Gastrocnemius medialis (tissue), 4 donors: Measurements from ENCODE around the gene LY6G6C. TPM values are rescaled to one million over a fixed set of nuclear protein-coding genes. Genes with fewer than 3 reads are reported as not detected.
A peak's percentile ranks its signal among the peaks of the same experiment; 100 is the strongest.

ENCODE experiments used
- ATAC-seq, 2 donors: fragments of 150-250 bp; one replicate each; pipeline ENCODE4 v1.9.1; 2016
- DNase-seq, 2 donors: peaks; one replicate each; pipeline ENCODE4 v3.0.0-alpha.2; 2019
- H3K27ac ChIP-seq, 4 donors: fragments of 200-600 bp; sonication (generic); 1 replicate in 1 of 4; 2 replicates in 3 of 4; pipeline ENCODE4 v1.5.1; 2016 to 2018; ENCODE audit warnings: mild to moderate bottlenecking in 2 of 4, moderate library complexity in 1 of 4
- H3K27me3 ChIP-seq, 3 donors: fragments of 200-600 bp; sonication (generic) in 2 of 3; 1 replicate in 1 of 3; 2 replicates in 2 of 3; pipeline versions ENCODE4 v1.5.1 to v1.6.0; 2016 to 2019; ENCODE audit warnings: mild to moderate bottlenecking in 1 of 3, moderate library complexity in 1 of 3
- H3K36me3 ChIP-seq, 2 donors: fragments of 200-600 bp; sonication (generic) in 1 of 2; one replicate each; pipeline ENCODE4 v1.5.1; 2017 to 2018
- H3K4me1 ChIP-seq, 2 donors: fragments of 200-600 bp; sonication (generic) in 1 of 2; one replicate each; pipeline ENCODE4 v1.5.1; 2016 to 2017; ENCODE audit warnings: mild to moderate bottlenecking in 2 of 2
- H3K4me3 ChIP-seq, 4 donors: fragments of 200-600 bp; sonication (generic) in 3 of 4; 1 replicate in 1 of 4; 2 replicates in 3 of 4; pipeline ENCODE4 v1.5.1; 2016 to 2019; ENCODE audit warnings: mild to moderate bottlenecking in 2 of 4
- H3K9me3 ChIP-seq, 3 donors: fragments of 200-600 bp; sonication (generic) in 2 of 3; 1 replicate in 1 of 3; 2 replicates in 2 of 3; pipeline ENCODE4 v1.5.1; 2016 to 2019
- POLR2A ChIP-seq, 2 donors: fragments of 450-650 bp; IDR thresholded peaks; one replicate each; pipeline ENCODE4 v1.6.1; 2017; ENCODE audit warnings: antibody characterized with exemption in 2 of 2, mild to moderate bottlenecking in 2 of 2, moderate library complexity in 2 of 2
- in situ Hi-C, 4 donors: fragments of 200-750 bp; cut with MboI; loops; one replicate each; pipeline versions ENCODE4 v1.15.0 to v1.8.0; 2017; ENCODE audit warnings: low sequenced_read_pairs in 4 of 4
- intact Hi-C: fragments of 100-400 bp; cut with DNase I; formaldehyde crosslinking; loops from one replicate; pipeline ENCODE4 v1.15.1; 2023; ENCODE audit warnings: low total_unique reads
- total RNA-seq, 4 donors: library from RNA; depleted of rRNA; stranded (reverse); fragments of >200 nt; gene quantifications; one replicate each; pipeline versions ENCODE4 v1.1.0 to v1.2.3, GENCODE V29; 2016
- TF ChIP-seq, protein P1 (sequence below), 5 experiments: fragments of 450-650 bp in 3 of 5; fragments of 200-600 bp in 2 of 5; sonication (generic) in 2 of 5; IDR thresholded peaks in 4 of 5; conservative IDR thresholded peaks in 1 of 5; 1 replicate in 4 of 5; 2 replicates in 1 of 5; pipeline ENCODE4 v1.5.1; 2016 to 2019; ENCODE audit warnings: antibody characterized with exemption in 5 of 5, mild to moderate bottlenecking in 3 of 5, moderate library complexity in 3 of 5

LY6G6C gene
- total RNA-seq, 4 donors from 2014 or later = not detected

DNA sequence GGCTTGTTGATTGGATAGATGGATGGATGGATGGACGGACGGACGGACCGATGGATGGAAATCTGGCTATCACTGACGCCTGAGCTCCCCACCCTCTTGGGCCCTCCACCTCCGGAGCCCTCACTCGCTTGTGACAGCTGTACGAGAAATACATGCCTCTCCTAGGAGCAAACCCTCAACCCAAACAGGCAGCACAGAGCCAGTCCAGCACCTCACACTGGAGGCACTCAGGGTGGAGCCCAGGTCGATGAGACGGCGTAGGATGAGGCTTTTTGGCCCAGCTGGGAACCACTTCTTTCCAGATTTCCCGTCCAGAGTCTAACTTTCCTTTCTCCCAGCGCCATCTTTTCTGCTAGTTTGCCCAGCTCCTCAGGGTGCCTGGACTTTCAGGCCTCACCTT lies 38.0 kb downstream of the LY6G6C start:
- ATAC-seq = no peak
- Histone ChIP-seq H3K36me3 (peaks cover 0 to 38% of the 10 kb centered on the region in 2 donors), H3K4me3 (no peak overlapping the region), H3K27me3 (no peaks in the 10 kb centered on the region), H3K9me3 (no peaks in the 10 kb centered on the region), H3K4me1 (peaks cover 13% of the 10 kb centered on the region in 2 donors), H3K27ac (no peak overlapping the region)
- DNase-seq = no peak
- intact Hi-C loops = no loop called here
- in situ Hi-C loops = loop anchor here in 3 of 4 donors (5.0 to 25.0 kb wide), 3 partner anchors 84 to 279 kb away; partner anchors contain the start of genes DXO (in 1 of the 3), NELFE (in 1 of the 3) and SKIC2 (in 1 of the 3)
- TF ChIP-seq POLR2A (IDR thresholded peaks at IDR 0.05) = no peak
- TF ChIP-seq, protein P1, sequence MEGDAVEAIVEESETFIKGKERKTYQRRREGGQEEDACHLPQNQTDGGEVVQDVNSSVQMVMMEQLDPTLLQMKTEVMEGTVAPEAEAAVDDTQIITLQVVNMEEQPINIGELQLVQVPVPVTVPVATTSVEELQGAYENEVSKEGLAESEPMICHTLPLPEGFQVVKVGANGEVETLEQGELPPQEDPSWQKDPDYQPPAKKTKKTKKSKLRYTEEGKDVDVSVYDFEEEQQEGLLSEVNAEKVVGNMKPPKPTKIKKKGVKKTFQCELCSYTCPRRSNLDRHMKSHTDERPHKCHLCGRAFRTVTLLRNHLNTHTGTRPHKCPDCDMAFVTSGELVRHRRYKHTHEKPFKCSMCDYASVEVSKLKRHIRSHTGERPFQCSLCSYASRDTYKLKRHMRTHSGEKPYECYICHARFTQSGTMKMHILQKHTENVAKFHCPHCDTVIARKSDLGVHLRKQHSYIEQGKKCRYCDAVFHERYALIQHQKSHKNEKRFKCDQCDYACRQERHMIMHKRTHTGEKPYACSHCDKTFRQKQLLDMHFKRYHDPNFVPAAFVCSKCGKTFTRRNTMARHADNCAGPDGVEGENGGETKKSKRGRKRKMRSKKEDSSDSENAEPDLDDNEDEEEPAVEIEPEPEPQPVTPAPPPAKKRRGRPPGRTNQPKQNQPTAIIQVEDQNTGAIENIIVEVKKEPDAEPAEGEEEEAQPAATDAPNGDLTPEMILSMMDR (IDR thresholded peaks at IDR 0.05 in 4 of 5, conservative IDR thresholded peaks at IDR 0.05 in 1 of 5) = no peak

DNA sequence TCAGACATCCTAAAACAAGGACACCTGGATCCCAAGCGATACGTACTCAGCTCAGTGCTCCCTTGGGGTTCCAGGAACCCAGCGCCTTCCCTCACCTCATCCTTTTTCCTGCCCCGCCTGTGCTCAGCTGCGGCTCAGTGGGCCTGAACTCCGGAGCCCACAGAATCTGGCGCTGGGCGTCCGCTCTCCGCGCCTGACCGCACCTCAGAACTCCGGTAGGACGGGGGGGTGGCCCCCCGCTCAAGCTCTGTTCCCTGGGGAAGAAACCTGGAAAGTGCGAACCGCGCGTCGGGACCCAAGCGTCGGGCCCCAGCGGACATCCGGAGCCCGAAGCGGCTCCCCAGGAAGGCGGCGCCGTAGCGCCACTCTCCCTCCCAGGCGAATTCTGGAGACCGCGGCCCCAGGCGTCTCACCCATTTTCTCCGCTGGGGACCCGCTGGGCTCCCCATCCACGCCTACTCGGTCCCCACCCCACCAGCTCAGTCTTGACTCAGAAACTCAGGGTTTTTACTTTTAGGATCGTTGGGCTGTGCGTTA lies 40.3 kb downstream of the LY6G6C start:
- H3K4me3 ChIP-seq = peak overlapping the region; percentile 43 to 85 (median 66)
- ATAC-seq (peak; percentile 39 to 45), DNase-seq (no peak)
- in situ Hi-C loops (loop anchor here in 3 of 4 donors (5.0 to 25.0 kb wide), 3 partner anchors 86 to 281 kb away; partner anchors contain the start of genes DXO (in 1 of the 3), NELFE (in 1 of the 3) and SKIC2 (in 1 of the 3)), intact Hi-C loops (loop anchor here (2.0 kb wide), 1 partner anchor 278 kb away; the partner anchor contains the start of genes NELFE and SKIC2)
- TF ChIP-seq, protein P1 (IDR thresholded peaks at IDR 0.05 in 4 of 5, conservative IDR thresholded peaks at IDR 0.05 in 1 of 5) = no peak
- TF ChIP-seq POLR2A (IDR thresholded peaks at IDR 0.05) = no peak
- no peaks in the 10 kb centered on the region for H3K9me3 ChIP-seq
- no peaks in the 10 kb centered on the region for H3K27me3 ChIP-seq
- peaks cover 0 to 14% of the 10 kb centered on the region in 2 donors for H3K36me3 ChIP-seq
- H3K27ac ChIP-seq = peak overlapping the region; percentile 17 to 74 (median 56)
- peaks cover 13% of the 10 kb centered on the region in 2 donors for H3K4me1 ChIP-seq

DNA sequence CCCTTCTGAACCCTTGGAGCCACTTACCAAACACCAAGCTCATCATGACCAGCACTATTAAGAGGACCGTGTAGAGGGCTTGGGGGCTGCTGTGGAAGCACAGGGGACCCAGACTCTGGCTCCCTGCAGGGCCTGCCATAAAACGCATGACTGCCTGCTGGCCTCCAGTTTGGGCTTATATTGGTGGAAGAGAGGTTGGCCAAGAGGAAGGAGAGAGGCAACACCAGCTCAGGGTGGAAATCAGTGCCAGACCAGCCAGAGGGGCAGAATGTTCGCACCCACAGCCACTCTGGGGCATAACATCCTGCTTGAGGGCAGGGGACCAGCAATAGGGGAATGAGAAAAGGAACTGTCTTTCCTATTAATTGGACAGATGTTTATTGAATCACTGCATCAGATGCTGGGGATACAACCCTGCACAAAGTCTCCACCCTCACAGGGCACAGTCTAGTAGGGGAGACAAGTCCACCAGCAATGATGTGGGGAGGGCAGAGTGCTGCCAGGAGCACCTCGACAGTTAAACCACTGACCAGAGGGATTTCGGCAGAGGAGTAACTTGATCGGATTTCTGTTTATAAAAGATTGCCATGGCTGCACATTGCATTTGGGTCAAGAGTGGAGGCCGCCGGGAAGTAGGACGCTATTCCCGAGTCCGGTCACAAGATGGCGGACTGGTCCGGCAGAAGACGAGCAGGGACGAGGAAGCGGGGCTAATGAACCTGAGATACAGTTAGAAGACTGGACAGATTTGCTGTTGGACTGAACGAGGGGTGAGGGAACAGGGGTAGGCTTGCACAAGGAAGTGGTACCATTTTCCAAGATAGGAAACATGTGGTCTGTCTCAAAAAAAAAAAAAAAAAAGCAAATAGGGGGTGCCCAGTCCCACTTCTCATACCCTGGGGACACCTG lies 41.1 kb downstream of the LY6G6C start, which contains the start of gene LY6G5C:
Gene LY6G5C (minus strand): TSS at position 842 of the 909 bp plus-strand sequence. CDS start 694 bp downstream, at position 148.
- Histone ChIP-seq H3K9me3 (no peaks in the 10 kb centered on the region), H3K4me1 (peaks cover 13% of the 10 kb centered on the region in 2 donors), H3K36me3 (peaks cover 0 to 9% of the 10 kb centered on the region in 2 donors), H3K27me3 (no peaks in the 10 kb centered on the region), H3K4me3 (peak within 1 kb of the TSS; percentile 43 to 85 (median 66)), H3K27ac (peak within 1 kb of the TSS; percentile 22 to 74 (median 56))
- intact Hi-C loops = loop anchor here (1.0 to 2.0 kb wide), 4 partner anchors 14 to 278 kb away; partner anchors contain the start of genes CSNK2B, NELFE and SKIC2
- no peak for TF ChIP-seq POLR2A (IDR thresholded peaks at IDR 0.05)
- TF ChIP-seq, protein P1 (IDR thresholded peaks at IDR 0.05 in 4 of 5, conservative IDR thresholded peaks at IDR 0.05 in 1 of 5) = peak; percentile 60 to 80 (median 76)
- peak; percentile 77 to 82 for DNase-seq
- in situ Hi-C loops = loop anchor here in 3 of 4 donors (5.0 to 25.0 kb wide), 3 partner anchors 87 to 282 kb away; partner anchors contain the start of genes DXO (in 1 of the 3), NELFE (in 1 of the 3) and SKIC2 (in 1 of the 3)
- ATAC-seq = peak; percentile 97

GRCh38 chr6:31677955-31678354 lies 43.6 kb downstream of the LY6G6C start:
- ATAC-seq = no peak
- in situ Hi-C loops (loop anchor here in 1 of 4 donors (10.0 to 25.0 kb wide), 2 partner anchors 157 to 284 kb away; partner anchors contain the start of genes DXO, NELFE and SKIC2), intact Hi-C loops (no loop called here)
- Histone ChIP-seq H3K4me3 (no peak overlapping the region), H3K36me3 (peaks cover 0 to 5% of the 10 kb centered on the region in 2 donors), H3K9me3 (no peaks in the 10 kb centered on the region), H3K27me3 (no peaks in the 10 kb centered on the region), H3K4me1 (peaks cover 13% of the 10 kb centered on the region in 2 donors), H3K27ac (no peak overlapping the region)
- TF ChIP-seq, protein P1 (IDR thresholded peaks at IDR 0.05 in 4 of 5, conservative IDR thresholded peaks at IDR 0.05 in 1 of 5) = no peak
- no peak for TF ChIP-seq POLR2A (IDR thresholded peaks at IDR 0.05)
- no peak for DNase-seq
